ENCODE data around the gene USP17L18.
"Not testable (repeated sequence)": the region's sequence is repeated elsewhere in the genome, so short reads cannot be mapped to it uniquely, and the experiment has no call there.

USP17L18 gene, protein sequence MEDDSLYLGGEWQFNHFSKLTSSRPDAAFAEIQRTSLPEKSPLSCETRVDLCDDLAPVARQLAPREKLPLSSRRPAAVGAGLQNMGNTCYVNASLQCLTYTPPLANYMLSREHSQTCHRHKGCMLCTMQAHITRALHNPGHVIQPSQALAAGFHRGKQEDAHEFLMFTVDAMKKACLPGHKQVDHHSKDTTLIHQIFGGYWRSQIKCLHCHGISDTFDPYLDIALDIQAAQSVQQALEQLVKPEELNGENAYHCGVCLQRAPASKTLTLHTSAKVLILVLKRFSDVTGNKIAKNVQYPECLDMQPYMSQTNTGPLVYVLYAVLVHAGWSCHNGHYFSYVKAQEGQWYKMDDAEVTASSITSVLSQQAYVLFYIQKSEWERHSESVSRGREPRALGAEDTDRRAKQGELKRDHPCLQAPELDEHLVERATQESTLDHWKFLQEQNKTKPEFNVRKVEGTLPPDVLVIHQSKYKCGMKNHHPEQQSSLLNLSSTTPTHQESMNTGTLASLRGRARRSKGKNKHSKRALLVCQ

DNA sequence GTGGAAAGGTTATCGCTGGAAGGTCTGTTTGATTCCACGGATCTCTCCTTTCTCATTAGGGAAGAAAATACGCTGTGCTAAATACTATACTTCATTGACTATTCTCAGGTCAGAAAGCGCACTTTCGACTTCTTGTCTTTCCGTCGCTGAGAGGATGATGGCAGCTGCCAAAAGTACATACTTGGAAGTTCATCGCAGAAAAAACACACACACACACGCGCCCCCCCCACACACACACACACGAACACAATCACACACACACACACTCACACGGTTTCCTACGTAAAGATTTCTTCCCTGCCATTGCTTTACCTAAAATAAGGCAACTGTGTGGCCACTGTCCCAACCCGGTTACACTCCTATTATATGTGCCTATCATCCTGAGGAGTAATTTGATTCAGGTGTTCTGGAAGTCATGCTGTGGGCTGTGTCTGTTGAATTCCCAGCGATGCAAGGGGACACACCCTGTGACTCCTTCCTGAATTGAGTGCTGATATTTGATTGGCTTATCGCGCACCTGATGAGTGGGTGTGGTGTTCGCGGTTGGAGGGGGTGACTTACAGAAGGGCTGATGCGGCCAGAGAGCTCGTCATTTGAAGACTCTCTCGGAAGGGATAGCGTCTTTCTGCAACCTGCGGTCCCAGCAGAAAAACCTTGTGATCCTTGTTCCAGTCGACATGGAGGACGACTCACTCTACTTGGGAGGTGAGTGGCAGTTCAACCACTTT lies at the start of gene USP17L18:
USP17L18 (plus strand) TSS at position 678 of the 728 bp plus-strand sequence; CDS start at position 678, 0 bp downstream.
- DNase-seq, result not testable (repeated sequence)

DNA sequence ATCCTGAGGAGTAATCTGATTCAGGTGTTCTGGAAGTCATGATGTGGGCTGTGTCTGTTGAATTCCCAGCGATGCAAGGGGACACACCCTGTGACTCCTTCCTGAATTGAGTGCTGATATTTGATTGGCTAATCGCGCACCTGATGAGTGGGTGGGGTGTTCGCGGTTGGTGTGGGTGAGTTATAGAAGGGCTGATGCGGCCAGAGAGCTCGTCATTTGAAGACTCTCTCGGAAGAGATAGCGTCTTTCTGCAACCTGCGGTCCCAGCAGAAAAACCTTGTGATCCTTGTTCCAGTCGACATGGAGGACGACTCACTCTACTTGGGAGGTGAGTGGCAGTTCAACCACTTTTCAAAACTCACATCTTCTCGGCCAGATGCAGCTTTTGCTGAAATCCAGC lies 38.1 kb upstream of the USP17L18 start, which contains the start of gene USP17L10:
USP17L10 (plus strand) TSS at position 301 of the 400 bp plus-strand sequence; CDS start at position 301, 0 bp downstream.
- not testable (repeated sequence) for DNase-seq

- DNase-seq, result not testable (repeated sequence)
Measured at GRCh38 chr4:9214701-9215100, 33.7 kb upstream of the USP17L18 start.

- not testable (repeated sequence) for DNase-seq
Measured at GRCh38 chr4:9215105-9215504, 33.3 kb upstream of the USP17L18 start, which contains the start of gene USP17L11. Gene USP17L11 (plus strand): TSS chr4:9215405. CDS start chr4:9215405, 0 bp downstream.

- not testable (repeated sequence) for DNase-seq
Measured at GRCh38 chr4:9219852-9220251, 28.6 kb upstream of the USP17L18 start, which contains the start of gene USP17L12. Gene USP17L12 (plus strand): TSS chr4:9220152. CDS start chr4:9220152, 0 bp downstream.

DNA sequence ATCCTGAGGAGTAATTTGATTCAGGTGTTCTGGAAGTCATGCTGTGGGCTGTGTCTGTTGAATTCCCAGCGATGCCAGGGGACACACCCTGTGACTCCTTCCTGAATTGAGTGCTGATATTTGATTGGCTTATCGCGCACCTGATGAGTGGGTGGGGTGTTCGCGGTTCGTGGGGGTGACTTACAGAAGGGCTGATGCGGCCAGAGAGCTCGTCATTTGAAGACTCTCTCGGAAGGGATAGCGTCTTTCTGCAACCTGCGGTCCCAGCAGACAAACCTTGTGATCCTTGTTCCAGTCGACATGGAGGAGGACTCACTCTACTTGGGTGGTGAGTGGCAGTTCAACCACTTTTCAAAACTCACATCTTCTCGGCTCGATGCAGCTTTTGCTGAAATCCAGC lies 23.8 kb upstream of the USP17L18 start, which contains the start of gene USP17L13:
USP17L13 (plus strand) TSS at position 301 of the 400 bp plus-strand sequence; CDS start at position 301, 0 bp downstream.
- DNase-seq, result not testable (repeated sequence)

DNA sequence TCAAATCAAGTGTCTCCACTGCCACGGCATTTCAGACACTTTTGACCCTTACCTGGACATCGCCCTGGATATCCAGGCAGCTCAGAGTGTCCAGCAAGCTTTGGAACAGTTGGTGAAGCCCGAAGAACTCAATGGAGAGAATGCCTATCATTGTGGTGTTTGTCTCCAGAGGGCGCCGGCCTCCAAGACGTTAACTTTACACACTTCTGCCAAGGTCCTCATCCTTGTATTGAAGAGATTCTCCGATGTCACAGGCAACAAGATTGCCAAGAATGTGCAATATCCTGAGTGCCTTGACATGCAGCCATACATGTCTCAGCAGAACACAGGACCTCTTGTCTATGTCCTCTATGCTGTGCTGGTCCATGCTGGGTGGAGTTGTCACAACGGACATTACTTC lies 18.2 kb upstream of the USP17L18 start:
- not testable (repeated sequence) for DNase-seq

DNA sequence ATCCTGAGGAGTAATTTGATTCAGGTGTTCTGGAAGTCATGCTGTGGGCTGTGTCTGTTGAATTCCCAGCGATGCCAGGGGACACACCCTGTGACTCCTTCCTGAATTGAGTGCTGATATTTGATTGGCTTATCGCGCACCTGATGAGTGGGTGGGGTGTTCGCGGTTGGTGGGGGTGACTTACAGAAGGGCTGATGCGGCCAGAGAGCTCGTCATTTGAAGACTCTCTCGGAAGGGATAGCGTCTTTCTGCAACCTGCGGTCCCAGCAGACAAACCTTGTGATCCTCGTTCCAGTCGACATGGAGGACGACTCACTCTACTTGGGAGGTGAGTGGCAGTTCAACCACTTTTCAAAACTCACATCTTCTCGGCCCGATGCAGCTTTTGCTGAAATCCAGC lies 14.3 kb upstream of the USP17L18 start, which contains the start of gene USP17L15:
USP17L15 (plus strand) TSS at position 301 of the 400 bp plus-strand sequence; CDS start at position 301, 0 bp downstream.
- not testable (repeated sequence) for DNase-seq

- not testable (repeated sequence) for DNase-seq
Measured at GRCh38 chr4:9238461-9238860, 10.0 kb upstream of the USP17L18 start.

GRCh38 chr4:9243579-9243978 lies 4.9 kb upstream of the USP17L18 start, which contains the start of gene USP17L17:
Gene USP17L17 (plus strand): TSS chr4:9243879. CDS start chr4:9243879, 0 bp downstream.
- not testable (repeated sequence) for DNase-seq

DNA sequence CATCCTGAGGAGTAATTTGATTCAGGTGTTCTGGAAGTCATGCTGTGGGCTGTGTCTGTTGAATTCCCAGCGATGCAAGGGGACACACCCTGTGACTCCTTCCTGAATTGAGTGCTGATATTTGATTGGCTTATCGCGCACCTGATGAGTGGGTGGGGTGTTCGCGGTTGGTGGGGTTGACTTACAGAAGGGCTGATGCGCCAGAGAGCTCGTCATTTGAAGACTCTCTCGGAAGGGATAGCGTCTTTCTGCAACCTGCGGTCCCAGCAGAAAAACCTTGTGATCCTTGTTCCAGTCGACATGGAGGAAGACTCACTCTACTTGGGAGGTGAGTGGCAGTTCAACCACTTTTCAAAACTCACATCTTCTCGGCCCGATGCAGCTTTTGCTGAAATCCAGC lies 4.6 kb downstream of the USP17L18 start, which contains the start of gene USP17L19:
USP17L19 (plus strand) TSS at position 301 of the 400 bp plus-strand sequence; CDS start at position 301, 0 bp downstream.
- DNase-seq, result not testable (repeated sequence)

DNA sequence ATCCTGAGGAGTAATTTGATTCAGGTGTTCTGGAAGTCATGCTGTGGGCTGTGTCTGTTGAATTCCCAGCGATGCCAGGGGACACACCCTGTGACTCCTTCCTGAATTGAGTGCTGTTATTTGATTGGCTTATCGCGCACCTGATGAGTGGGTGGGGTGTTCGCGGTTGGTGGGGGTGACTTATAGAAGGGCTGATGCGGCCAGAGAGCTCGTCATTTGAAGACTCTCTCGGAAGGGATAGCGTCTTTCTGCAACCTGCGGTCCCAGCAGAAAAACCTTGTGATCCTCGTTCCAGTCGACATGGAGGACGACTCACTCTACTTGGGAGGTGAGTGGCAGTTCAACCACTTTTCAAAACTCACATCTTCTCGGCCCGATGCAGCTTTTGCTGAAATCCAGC lies 9.4 kb downstream of the USP17L18 start, which contains the start of gene USP17L20:
USP17L20 (plus strand) TSS at position 301 of the 400 bp plus-strand sequence; CDS start at position 301, 0 bp downstream.
- DNase-seq, result not testable (repeated sequence)

GRCh38 chr4:9262572-9262971 lies 14.1 kb downstream of the USP17L18 start, which contains the start of gene USP17L21:
Gene USP17L21 (plus strand): TSS chr4:9262872. CDS start chr4:9262872, 0 bp downstream.
- DNase-seq, result not testable (repeated sequence)

DNA sequence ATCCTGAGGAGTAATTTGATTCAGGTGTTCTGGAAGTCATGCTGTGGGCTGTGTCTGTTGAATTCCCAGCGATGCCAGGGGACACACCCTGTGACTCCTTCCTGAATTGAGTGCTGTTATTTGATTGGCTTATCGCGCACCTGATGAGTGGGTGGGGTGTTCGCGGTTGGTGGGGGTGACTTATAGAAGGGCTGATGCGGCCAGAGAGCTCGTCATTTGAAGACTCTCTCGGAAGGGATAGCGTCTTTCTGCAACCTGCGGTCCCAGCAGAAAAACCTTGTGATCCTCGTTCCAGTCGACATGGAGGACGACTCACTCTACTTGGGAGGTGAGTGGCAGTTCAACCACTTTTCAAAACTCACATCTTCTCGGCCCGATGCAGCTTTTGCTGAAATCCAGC lies 18.9 kb downstream of the USP17L18 start, which contains the start of gene USP17L22:
USP17L22 (plus strand) TSS at position 301 of the 400 bp plus-strand sequence; CDS start at position 301, 0 bp downstream.
- not testable (repeated sequence) for DNase-seq

DNA sequence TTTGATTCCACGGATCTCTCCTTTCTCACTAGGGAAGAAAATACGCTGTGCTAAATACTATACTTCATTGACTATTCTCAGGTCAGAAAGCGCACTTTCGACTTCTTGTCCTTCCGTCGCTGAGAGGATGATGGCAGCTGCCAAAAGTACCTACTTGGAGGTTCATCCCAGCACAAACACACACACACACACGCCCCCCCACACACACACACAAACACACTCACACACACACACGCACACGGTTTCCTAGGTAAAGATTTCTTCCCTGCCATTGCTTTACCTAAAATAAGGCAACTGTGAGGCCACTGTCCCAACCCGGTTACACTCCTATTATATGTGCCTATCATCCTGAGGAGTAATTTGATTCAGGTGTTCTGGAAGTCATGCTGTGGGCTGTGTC lies 23.3 kb downstream of the USP17L18 start:
- not testable (repeated sequence) for DNase-seq

Data from hematopoietic multipotent progenitor cell treated with erythropoietin and hydrocortisone succinate and interleukin-3 and kit ligand, for 6 days (in vitro differentiated cells).